Left lobe of liver (tissue), 2 donors: ENCODE measurements around the gene SIPA1. TPM values are rescaled to one million over a fixed set of nuclear protein-coding genes. Genes with fewer than 3 reads are reported as not detected.
A peak's percentile ranks its signal among the peaks of the same experiment; 100 is the strongest.
"Not testable (repeated sequence)": the region's sequence is repeated elsewhere in the genome, so short reads cannot be mapped to it uniquely, and the experiment has no call there.

Experiments used
- ATAC-seq: fragments of 200-7000 bp; cut with Tn5 transposase; one replicate; pipeline ENCODE4 v1.9.1; 2020; ENCODE audit warnings: mild to moderate bottlenecking, moderate library complexity
- DNase-seq: peaks from one replicate; pipeline ENCODE4 v3.0.0-alpha.2; 2020; ENCODE audit warnings: low spot score
- total RNA-seq: library from RNA; stranded (reverse); gene quantifications from one replicate; pipeline ENCODE4 v1.2.1, GENCODE V29; 2021
- donor health status: DM: no; HTN: no; CAD: no; lungs with moderate emphysema.
- donor health status: DM: no; HTN: yes; CAD: no.

The SIPA1 gene
- total RNA-seq, 1 donor from 2014 or later: 29.5 TPM

GRCh38 chr11:65623852-65624616 is 13.9 kb upstream of the SIPA1 start:
- no peak for DNase-seq
- no peak for ATAC-seq

GRCh38 chr11:65624931-65625627 is 12.8 kb upstream of the SIPA1 start:
- no peak for DNase-seq
- no peak for ATAC-seq

- DNase-seq (no peak), ATAC-seq (peak; percentile 86)
Observed at GRCh38 chr11:65625628-65626342, 12.1 kb upstream of the SIPA1 start.

GRCh38 chr11:65627202-65627601 is 10.7 kb upstream of the SIPA1 start:
- DNase-seq: no peak
- no peak for ATAC-seq

- DNase-seq (no peak), ATAC-seq (no peak)
Observed at GRCh38 chr11:65629579-65629978, 8.3 kb upstream of the SIPA1 start.

GRCh38 chr11:65630215-65630614 is 7.7 kb upstream of the SIPA1 start:
- DNase-seq (no peak), ATAC-seq (no peak)

DNA sequence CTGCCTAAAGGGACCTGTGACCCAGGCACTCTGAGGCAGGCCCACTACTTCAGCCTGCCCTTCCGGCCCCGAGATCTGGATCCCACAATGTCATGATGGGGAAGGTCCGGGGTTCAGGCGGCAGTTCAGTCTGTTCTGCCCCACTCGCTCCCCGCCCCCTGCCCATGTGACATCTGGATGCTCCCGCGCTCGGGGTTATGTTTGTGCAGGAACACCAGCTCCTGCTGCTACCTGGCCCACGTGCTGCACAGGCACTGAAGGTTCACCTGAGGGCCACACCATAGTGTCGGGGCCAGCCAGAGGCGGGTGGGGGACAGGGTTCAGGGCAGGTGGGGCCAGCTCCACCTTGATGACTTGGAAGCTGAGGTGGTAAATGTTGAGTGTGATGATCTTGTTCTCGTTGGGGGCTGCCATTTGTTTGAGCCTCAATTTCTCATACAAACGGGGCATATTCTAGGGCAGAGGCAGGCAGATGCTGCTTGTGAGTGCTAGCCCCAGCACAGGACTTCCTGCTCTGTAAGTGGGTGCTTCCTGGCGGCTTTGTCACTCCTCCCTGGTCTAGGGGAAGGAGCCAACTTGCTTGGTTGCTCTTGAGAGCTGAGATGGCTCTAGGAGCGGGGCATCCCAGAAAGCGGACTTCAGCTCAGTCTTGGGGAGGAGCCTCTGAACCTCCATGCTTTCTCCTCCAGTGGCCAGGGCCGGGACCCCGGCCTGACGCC is 4.4 kb upstream of the SIPA1 start:
- ATAC-seq: peak; percentile 37
- DNase-seq: no peak

- ATAC-seq: no peak
- DNase-seq: no peak
Observed at GRCh38 chr11:65634109-65634436, 3.8 kb upstream of the SIPA1 start.

DNA sequence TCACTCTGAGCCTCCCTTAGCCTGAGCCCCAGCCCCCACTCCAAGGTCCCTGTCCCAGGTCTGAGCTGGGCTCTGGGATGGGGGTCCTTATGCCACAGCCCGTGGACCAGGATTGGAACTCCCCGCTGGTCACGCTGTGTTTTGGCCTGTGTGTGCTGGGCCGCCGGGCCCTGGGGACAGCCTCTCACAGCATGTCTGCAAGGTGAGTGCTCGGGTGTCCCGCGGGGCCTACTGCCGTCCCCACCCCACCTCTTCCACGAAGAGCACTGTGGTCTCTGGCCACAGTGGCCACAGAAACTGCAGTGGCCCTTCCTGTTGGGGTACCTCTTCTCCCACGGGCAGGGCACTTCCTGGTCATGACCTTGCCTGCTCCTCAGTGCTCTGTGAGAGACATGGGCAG is 3.5 kb upstream of the SIPA1 start:
- no peak for ATAC-seq
- DNase-seq: no peak

GRCh38 chr11:65634905-65635731 is 2.8 kb upstream of the SIPA1 start:
- ATAC-seq: no peak
- DNase-seq: no peak

- ATAC-seq (no peak), DNase-seq (no peak)
Observed at GRCh38 chr11:65636108-65637031, 1.5 kb upstream of the SIPA1 start.

DNA sequence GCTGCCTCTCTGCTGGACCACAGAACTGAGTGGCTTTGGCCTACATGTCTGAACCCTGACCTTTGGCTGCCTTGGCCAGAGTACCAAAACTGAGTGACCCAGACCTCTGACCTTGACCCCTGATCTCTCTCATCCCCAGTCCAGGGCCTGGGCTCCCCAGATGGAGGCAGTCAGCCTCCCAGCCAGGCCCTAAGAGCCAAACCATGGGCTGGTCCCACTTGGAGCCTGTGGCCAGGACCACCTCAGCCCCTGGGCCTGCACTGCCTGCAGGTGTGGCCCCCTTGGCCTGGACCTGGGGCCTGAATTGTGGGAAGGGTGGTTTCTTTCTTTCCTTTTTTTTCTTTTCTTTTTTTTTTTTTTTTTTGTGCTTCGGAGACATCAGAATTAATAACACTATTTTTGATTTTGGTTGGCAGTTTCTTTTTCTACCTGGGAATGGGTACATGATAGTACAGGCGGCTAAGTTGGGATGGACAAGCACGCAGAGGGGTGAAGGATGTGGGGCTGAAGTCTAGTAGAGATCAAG is 806 bp upstream of the SIPA1 start:
- ATAC-seq: peak; percentile 8
- no peak for DNase-seq

DNA sequence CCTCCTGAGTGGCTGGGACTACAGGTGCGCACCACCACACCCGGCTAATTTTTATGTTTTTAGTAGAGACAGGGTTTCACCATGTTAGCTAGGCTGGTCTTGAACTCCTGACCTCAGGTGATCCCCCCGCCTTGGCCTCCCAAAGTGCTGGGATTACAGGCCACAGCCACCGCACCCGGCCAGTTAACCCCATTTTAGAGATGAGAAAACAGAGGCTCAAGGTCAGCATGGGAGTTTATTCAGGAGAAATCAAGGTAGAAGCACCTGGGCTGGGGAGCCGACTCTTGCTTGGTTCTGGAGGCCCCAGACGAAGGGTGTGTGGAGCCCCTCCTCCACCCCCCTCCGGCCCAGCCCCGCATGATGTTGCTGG is 1.3 kb downstream of the SIPA1 start:
- DNase-seq, ATAC-seq: not testable (repeated sequence)

DNA sequence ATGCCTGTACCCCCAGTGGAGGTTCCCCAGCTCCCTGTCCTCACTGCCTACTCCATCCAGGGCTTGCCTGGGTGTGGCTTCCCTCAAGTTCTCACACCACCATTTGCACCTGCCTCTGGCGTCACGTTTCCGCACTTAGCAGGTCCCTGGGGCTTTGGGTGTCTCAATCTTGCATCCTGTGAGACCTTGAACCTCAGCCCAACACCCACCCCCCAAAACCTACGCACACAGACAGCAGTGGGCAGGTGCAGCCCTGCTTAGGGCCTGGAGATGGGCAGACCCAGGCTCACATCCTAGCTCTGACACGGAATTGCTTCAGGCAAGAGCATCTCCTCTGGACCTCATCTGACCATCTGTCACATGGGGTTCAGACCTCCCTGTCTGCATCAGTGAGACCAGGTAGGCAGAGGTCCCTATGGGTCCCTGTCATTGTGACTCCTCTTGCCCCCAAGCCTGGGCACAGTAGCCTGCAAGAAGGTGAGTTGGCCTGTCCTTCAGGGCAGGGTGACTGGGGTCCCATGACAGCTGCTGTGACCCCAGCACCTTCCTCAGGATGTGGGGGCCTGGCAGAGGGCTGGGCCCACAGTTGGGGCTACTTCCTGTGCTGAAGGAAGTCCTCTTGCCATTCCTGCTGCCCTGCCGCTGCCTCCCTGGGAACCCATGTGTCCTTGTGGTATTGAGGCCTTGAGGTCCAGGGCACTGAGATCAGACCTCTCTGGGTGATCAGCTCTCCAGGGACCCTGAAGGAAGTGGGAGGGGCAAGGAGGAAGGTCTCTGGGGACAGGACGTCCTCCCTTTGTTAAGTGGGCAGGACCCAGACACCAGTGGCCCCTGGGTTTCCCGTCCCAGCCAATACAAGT is 2.0 kb downstream of the SIPA1 start:
- peak; percentile 4 for ATAC-seq

GRCh38 chr11:65640483-65641296 is 2.8 kb downstream of the SIPA1 start:
- no peak for DNase-seq
- no peak for ATAC-seq

More for the DNA sequence above, 2.0 kb downstream of the SIPA1 start:
- DNase-seq: no peak

DNA sequence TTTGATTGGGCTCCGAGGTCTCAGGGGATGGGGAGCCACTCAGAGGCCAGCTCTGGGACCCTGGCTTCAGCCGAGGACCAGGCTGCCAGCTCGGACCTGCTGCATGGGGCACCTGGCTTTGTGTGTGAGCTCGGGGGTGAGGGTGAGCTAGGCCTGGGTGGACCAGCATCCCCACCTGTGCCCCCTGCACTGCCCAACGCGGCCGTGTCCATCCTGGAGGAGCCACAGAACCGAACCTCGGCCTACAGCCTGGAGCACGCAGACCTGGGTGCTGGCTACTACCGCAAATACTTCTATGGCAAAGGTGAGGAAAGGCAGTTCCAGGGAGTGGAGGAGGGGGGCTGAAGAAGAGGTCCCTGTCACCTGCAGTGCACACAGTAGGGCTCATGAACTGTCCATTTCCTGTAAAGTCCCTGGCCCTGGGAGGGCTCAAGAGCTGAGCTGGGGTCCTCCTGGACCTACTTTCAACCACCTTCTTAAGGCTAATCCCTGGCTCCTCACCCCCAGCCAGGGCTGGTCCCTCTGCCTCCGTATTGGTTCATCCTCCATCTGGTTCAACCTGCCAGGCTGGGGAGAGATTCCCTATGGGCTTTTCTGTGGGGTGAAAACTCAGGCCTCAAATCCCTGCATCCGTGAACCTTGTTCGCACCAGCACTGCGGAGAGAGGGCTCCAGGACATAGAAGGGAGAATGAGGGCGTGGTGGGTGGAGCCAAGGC is 3.6 kb downstream of the SIPA1 start:
- ATAC-seq: no peak
- DNase-seq: no peak
